HG03378 (cell line): ENCODE measurements around the gene STRN3.
A peak's percentile ranks its signal among the peaks of the same experiment; 100 is the strongest.

Experiments used
- ATAC-seq: cut with Tn5 transposase; IDR thresholded peaks from one replicate; pipeline ENCODE4 v1.9.1; 2021; ENCODE audit warnings: mild to moderate bottlenecking, moderate library complexity; ENCODE audit not compliant: unreplicated experiment

STRN3 gene

DNA sequence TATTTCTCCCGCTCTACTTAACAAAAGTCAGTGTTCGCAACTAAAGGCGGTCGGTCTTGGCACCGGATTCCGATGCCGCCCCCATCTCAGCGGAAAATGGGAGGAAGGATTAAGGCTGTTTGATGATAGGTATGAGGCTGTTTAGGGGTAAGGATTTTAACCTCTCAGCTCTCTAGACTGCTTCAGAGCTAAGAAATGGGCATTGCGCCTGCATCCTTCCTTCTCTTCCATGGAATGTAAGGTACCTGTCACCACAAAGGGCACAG lies 150.5 kb downstream of the STRN3 start:
- ATAC-seq = no peak

DNA sequence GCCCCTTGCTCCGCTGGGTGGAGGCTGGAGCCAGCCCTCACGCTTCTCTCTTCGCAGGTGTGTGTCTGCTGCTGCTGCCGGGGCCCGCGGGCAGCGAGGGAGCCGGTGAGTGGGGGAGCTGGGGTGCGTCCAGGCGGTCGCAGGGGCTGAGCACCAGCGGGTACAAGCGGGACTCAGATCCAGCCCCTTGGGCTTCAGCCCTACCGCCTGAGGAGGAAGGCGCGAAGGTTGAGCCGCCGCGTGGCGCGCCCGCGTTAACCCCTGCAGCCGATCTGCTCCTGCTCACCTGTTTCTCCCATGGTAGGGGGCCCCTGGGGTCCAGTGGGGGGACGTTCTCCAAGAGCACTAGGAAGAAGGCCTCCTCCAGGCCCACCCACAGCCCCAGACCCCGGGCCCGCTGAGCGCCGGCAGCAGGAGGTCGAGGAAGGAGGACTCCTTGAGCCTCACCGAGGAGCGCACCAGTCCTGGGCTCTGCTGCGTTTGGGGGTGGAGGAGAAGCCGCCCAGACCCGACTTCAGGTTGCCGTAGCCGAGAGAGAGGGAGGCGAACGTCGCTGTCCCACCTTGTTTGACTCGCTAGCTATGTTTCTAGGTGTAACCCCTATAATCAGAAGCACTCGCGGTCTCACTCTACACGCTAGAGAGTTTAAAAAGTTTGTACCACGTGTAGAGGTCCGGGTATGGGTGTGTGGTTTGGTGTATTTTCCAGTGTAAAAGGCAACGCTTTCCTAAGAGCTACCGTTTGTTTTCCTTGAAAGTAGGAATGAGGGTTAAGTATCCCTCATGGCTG lies 151.0 kb downstream of the STRN3 start:
- peak; percentile 32 for ATAC-seq

DNA sequence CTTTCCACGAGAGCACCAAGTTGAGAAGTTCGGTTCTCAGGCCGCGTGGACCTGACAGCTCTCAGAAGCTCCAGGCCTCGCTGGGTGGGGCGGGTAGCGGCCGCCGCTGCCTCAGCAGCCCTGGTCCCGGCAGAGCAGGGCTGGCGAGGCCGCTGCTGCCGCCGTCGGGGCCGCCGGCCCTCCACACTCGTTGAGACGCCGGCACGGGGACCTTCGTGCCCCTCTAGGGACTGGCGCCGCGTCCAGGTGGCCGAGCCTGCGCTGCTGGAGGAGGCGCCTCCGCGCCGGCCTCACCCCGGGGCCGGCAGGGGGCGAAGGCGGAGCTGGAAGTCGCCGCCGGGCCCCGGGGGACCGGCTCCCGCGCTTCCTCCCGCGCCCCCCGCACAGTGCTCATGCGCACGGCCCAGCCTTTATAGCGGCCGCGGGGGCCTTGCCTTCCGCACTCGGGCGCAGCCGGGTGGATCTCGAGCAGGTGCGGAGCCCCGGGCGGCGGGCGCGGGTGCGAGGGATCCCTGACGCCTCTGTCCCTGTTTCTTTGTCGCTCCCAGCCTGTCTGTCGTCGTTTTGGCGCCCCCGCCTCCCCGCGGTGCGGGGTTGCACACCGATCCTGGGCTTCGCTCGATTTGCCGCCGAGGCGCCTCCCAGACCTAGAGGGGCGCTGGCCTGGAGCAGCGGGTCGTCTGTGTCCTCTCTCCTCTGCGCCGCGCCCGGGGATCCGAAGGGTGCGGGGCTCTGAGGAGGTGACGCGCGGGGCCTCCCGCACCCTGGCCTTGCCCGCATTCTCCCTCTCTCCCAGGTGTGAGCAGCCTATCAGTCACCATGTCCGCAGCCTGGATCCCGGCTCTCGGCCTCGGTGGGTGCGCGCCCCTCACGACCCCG lies 151.8 kb downstream of the STRN3 start, which contains the start of gene COCH:
Gene COCH (plus strand): TSS at position 440 of the 879 bp plus-strand sequence. CDS start 380 bp downstream, at position 820.
- ATAC-seq = peak; percentile 45

DNA sequence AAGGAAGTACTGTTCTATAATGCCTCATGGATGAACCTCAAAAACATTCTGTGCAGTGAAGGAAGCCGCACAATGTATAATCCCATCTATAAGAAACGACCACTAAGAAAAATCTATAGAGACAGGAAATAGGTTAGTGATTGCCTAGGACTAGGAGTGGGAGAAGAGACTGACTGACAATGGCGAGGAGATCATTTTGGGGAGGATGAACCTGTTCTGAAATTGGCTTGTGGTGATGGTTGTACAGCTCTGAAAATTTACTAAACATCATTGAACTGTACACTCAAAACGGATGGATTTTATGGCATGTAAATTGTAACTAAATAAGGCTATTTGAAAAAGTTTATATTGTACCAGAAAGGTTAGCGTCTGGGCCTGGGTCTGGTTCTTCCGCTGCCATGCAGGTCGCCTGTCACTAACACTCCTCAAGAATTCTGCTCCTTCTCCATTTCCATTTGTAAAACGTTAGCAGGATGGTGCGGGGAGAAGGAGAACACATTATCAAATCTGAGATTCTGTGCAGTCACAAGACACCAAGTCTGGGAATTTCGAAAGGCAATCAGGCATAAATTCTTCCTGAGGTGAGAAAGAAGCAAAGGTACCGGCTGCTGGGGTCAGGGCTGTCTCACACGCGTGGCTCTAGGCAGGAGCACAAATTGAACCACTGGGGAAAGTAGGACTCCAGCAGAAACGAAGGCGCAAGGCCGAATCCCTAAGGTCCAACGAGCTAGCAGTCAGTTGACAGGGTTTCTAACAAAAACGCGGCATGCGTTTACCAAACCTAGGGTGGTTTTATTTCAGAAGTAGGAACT lies 152.7 kb downstream of the STRN3 start:
- ATAC-seq = no peak

- no peak for ATAC-seq
Observed at GRCh38 chr14:30872602-30873001, 153.6 kb downstream of the STRN3 start.

DNA sequence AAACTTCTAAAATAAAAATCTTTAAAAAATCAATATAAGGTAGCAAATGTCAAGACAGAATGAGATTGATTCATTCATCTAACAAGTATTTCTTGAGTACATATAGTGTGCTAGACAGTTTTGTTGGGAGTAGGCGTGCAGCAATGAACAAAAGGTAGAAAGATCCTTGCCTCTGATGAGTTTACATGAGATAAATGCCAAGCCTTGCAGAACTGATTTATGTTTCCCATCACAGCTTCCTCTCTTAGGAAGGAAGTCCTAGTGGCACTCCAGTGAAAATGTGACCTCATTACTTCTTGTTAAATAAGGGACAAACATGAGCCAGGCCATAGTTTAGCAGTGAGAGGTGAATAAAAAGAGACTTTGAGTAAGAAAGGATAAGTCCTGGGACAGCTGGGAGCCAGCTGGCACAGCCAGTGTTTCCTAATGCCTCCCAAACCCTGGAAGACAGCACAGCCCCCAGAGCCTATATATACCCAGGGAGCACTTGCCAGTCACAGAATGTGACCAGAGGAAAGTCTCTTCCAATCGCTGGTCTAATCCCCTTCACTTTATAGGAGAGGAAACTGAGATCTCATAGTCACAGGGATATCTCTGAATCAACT lies 156.5 kb downstream of the STRN3 start:
- no peak for ATAC-seq

DNA sequence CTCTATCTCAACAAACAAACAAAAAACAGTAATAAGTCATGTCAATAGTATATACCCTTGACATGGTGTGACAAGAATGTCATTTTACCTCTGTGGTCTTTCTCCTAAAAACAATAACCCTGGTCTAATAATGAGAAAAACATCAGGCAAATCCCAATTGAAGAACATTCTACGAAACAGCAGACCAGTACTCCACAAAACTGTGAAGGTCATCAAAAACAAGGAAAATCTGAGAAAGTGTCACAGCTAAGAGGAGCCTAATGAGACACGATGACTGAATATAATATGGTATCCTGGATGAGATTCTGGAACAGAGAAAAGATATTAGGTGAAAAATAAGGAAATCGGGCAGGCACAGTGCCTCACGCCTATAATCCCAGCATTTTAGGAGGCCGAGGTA lies 157.4 kb downstream of the STRN3 start:
- ATAC-seq = no peak

GRCh38 chr14:30864934-30865333 lies 161.2 kb downstream of the STRN3 start:
- no peak for ATAC-seq

DNA sequence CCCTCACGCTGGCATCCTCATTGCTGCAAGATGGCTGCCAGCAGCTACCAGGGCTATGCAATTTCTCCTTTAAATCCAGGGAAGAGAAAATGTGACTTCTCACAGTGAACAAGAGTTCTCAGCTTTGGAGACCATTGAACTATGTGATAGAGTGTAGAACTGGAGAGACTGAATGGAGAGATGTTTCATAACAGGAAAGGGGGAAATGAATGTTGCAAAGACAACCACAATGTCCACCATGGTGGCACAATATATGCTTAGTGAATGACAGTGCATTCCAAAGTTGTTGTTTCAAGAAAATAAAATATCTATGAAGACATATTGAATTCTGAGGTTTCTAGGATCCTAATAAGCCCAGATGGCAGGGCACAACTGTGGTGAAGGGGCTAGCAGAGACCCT lies 165.0 kb downstream of the STRN3 start:
- ATAC-seq = no peak

DNA sequence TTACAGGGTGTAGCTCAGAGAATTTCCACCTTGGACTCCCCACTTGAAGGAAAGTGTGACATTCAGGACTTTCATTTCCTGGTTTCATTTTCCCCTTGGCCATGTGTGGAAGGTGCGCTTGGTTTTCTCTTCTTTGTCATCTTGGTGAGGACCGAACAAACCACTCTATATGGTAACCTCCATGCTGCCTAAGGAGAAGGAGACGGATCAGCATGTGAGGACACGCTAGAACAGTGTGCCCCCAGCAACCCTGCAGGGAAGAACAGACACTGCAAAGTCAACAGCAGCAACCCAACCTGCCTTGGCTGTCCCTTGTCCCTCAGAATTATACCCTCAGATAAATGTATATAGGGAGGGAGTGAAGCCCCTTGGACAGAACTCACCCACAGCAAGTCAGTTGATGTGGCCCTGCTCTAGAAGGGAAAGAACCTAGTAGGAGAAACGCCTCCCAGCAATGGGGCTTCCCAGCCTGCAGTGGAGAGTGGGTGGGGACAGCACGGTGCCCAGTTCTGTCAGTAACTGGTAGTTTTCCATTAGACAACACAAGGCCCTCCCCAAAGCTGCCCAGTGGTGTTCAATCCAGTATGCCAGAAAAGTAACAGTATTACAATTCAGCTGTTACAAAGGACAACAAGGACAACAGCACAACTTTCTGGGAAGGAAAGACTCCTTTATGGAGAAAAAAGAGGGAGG lies 170.7 kb downstream of the STRN3 start:
- ATAC-seq = peak; percentile 81

DNA sequence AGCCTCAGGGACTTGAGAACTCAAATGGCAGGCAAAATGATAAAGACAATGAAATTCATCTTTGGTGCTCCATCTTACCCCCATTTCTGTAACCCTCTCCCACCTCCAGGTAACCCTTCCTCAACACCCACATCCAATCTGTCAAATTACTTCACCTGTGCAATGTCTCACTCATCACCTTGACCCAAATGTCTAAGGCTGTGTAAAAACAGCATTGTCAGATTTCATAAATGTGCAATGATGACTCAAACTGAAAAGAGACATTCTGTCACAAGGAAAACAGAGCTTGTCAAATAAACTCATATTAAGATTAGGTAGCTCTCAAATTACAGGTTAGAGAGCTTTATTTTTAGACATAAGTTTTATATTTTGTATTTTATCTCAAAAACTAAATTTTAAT lies 171.7 kb downstream of the STRN3 start:
- ATAC-seq = peak; percentile 48

DNA sequence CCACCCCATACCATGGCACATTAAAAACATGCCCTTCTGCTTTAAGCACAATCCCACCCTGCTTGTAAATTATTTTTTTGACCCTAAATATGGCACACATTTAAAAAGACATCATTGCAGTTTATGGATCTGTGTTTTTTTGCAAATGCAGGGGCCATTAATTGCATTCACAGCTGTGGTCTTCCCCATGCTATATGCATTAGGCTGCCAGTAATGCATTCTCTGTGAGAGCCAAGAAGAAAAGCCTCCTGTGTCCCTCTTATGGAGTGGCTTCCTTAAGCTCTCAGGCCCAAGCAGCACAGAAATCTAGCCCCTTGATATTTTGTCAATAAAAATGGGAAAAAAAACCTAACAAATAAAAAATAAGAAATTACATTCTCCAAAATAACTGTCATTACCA lies 172.2 kb downstream of the STRN3 start:
- no peak for ATAC-seq

DNA sequence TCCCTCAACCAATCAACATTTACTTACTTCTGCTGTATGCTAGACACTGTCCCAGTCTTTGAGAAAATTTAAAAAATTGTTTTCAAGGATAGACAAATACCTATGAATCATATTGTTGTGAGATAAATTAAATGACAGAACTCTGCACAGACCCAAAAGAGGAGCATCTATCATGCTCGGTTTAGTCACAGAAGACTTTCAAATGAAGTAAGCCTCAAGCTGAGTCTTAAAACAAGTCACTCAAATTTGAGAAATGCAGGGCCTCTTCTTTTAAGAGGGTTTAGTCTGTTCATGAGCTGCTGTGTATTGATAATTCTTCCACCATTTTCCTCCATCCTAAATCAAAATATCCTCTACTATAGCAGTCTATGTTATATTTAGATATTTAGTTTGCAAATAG lies 176.2 kb downstream of the STRN3 start:
- no peak for ATAC-seq

- peak; percentile 93 for ATAC-seq
Observed at GRCh38 chr14:30849354-30849753, 176.8 kb downstream of the STRN3 start.

GRCh38 chr14:30848449-30849240 lies 177.5 kb downstream of the STRN3 start:
- no peak for ATAC-seq
